Activated T-cell treated with anti-CD3 and anti-CD28 coated beads, Interleukin-2, amount 50 U/mL, for 72 hours (primary cell): ENCODE measurements around the gene ARMC2. TPM values are rescaled to one million over a fixed set of nuclear protein-coding genes. Genes with fewer than 3 reads are reported as not detected.
"Not testable (repeated sequence)": the region's sequence is repeated elsewhere in the genome, so short reads cannot be mapped to it uniquely, and the experiment has no call there.

ENCODE experiments used
- ATAC-seq, 2 donors: fragments of 150-1000 bp; cut with Tn5 transposase; replicated peaks in 1 of 2; 2 replicates each; pipeline ENCODE4 v1.10.0; 2021; ENCODE audit warnings: moderate library complexity in 2 of 2, mild to moderate bottlenecking in 1 of 2
- DNase-seq, 2 donors: peaks; one replicate each; pipeline ENCODE4 v3.0.0; 2021 to 2022; ENCODE audit warnings: mixed read lengths in 1 of 2
- H3K27ac Mint-ChIP-seq: one replicate; pipeline ENCODE4 v1.8.0; 2022; ENCODE audit warnings: mild to moderate bottlenecking, moderate library complexity, mixed read lengths
- H3K27me3 Mint-ChIP-seq: one replicate; pipeline ENCODE4 v1.8.0; 2022; ENCODE audit warnings: low read depth, mixed read lengths
- H3K36me3 Mint-ChIP-seq, 2 donors: one replicate each; pipeline ENCODE4 v1.8.0; 2022; ENCODE audit warnings: mixed read lengths in 2 of 2, mild to moderate bottlenecking in 1 of 2; ENCODE audit not compliant: insufficient read depth in 2 of 2
- H3K4me1 Mint-ChIP-seq: one replicate; pipeline ENCODE4 v1.8.0; 2022; ENCODE audit warnings: low read depth, mixed read lengths
- H3K4me3 Mint-ChIP-seq, 2 donors: one replicate each; pipeline ENCODE4 v1.8.0; 2022; ENCODE audit warnings: mild to moderate bottlenecking in 2 of 2, mixed read lengths in 2 of 2, moderate library complexity in 2 of 2
- H3K9me3 Mint-ChIP-seq, 2 donors: one replicate each; pipeline ENCODE4 v1.8.0; 2022; ENCODE audit warnings: mixed read lengths in 2 of 2
- total RNA-seq, 2 donors: library from RNA; stranded (reverse); gene quantifications; one replicate each; pipeline ENCODE4 v1.2.3, GENCODE V29; 2022

ARMC2 gene
- total RNA-seq, 2 donors from 2014 or later, result 2.2 to 2.9 TPM

- Mint-ChIP-seq H3K36me3 (peaks cover 11 to 15% of the 10 kb centered on the region in 2 donors), H3K4me1 (peaks cover 47% of the 10 kb centered on the region)
- no peak for ATAC-seq
Observed at GRCh38 chr6:108884211-108885059, 36.2 kb downstream of the ARMC2 start.

GRCh38 chr6:108888052-108888451 lies 39.8 kb downstream of the ARMC2 start:
- Mint-ChIP-seq H3K36me3 (peaks cover 1 to 5% of the 10 kb centered on the region in 2 donors), H3K4me1 (peaks cover 18% of the 10 kb centered on the region), H3K27me3 (peaks cover 18% of the 10 kb centered on the region), H3K4me3 (no peak overlapping the region), H3K27ac (no peak overlapping the region), H3K9me3 (no peaks in the 10 kb centered on the region)
- DNase-seq (no peak), ATAC-seq (no peak)

More at GRCh38 chr6:108884211-108885059, 36.2 kb downstream of the ARMC2 start:
- DNase-seq, result no peak
- Mint-ChIP-seq H3K9me3 (peaks cover 1 to 5% of the 10 kb centered on the region in 2 donors), H3K27me3 (peaks cover 27% of the 10 kb centered on the region), H3K27ac (no peak overlapping the region), H3K4me3 (peak overlapping the region; percentile 18 to 19)

- Mint-ChIP-seq H3K27ac (no peak overlapping the region), H3K36me3 (peaks cover 1 to 5% of the 10 kb centered on the region in 2 donors), H3K4me1 (peaks cover 16% of the 10 kb centered on the region), H3K27me3 (peaks cover 18% of the 10 kb centered on the region), H3K9me3 (no peaks in the 10 kb centered on the region), H3K4me3 (no peak overlapping the region)
- DNase-seq (no peak), ATAC-seq (peak; percentile 81 to 96)
Observed at GRCh38 chr6:108888745-108889144, 40.5 kb downstream of the ARMC2 start.

- not testable (repeated sequence) for H3K27me3 Mint-ChIP-seq, H3K27ac Mint-ChIP-seq, DNase-seq, H3K9me3 Mint-ChIP-seq, H3K36me3 Mint-ChIP-seq, H3K4me3 Mint-ChIP-seq, ATAC-seq
- peaks cover 10% of the 10 kb centered on the region for H3K4me1 Mint-ChIP-seq
Observed at GRCh38 chr6:108890898-108891297, 42.7 kb downstream of the ARMC2 start.

- DNase-seq (no peak), ATAC-seq (peak; percentile 65 to 74)
- peak overlapping the region in 1 of 2 donors; percentile 47 for H3K4me3 Mint-ChIP-seq
- H3K36me3 Mint-ChIP-seq, result no peaks in the 10 kb centered on the region
- H3K27ac Mint-ChIP-seq, result no peak overlapping the region
- H3K27me3 Mint-ChIP-seq, result peaks cover 6% of the 10 kb centered on the region
- H3K9me3 Mint-ChIP-seq, result no peaks in the 10 kb centered on the region
- peaks cover 28% of the 10 kb centered on the region for H3K4me1 Mint-ChIP-seq
Observed at GRCh38 chr6:108895571-108895970, 47.3 kb downstream of the ARMC2 start.

- ATAC-seq (peak in 1 of 2 donors; percentile 73), DNase-seq (no peak)
- Mint-ChIP-seq H3K27ac (peak overlapping the region; percentile 92), H3K36me3 (no peaks in the 10 kb centered on the region), H3K9me3 (no peaks in the 10 kb centered on the region), H3K27me3 (peaks cover 6% of the 10 kb centered on the region), H3K4me1 (peaks cover 28% of the 10 kb centered on the region), H3K4me3 (peak overlapping the region in 1 of 2 donors; percentile 79)
Observed at GRCh38 chr6:108896111-108896661, 48.0 kb downstream of the ARMC2 start.

- H3K27me3 Mint-ChIP-seq, result peaks cover 6% of the 10 kb centered on the region
- H3K4me3 Mint-ChIP-seq, result no peak overlapping the region
- H3K27ac Mint-ChIP-seq, result no peak overlapping the region
Observed at GRCh38 chr6:108897371-108897770, 49.1 kb downstream of the ARMC2 start.

GRCh38 chr6:108902382-108902792 lies 54.2 kb downstream of the ARMC2 start:
- peaks cover 21% of the 10 kb centered on the region for H3K4me1 Mint-ChIP-seq
- no peak for DNase-seq
- peaks cover 6% of the 10 kb centered on the region for H3K27me3 Mint-ChIP-seq
- no peaks in the 10 kb centered on the region for H3K36me3 Mint-ChIP-seq
- H3K27ac Mint-ChIP-seq, result peak overlapping the region; percentile 75
- ATAC-seq, result peak in 1 of 2 donors; percentile 49
- peak overlapping the region in 1 of 2 donors; percentile 19 for H3K4me3 Mint-ChIP-seq
- no peaks in the 10 kb centered on the region for H3K9me3 Mint-ChIP-seq

More at GRCh38 chr6:108897371-108897770, 49.1 kb downstream of the ARMC2 start:
- Mint-ChIP-seq H3K9me3 (no peaks in the 10 kb centered on the region), H3K36me3 (no peaks in the 10 kb centered on the region), H3K4me1 (peaks cover 35% of the 10 kb centered on the region)
- no peak for DNase-seq
- no peak for ATAC-seq

- H3K36me3 Mint-ChIP-seq, result no peaks in the 10 kb centered on the region
- H3K9me3 Mint-ChIP-seq, result no peaks in the 10 kb centered on the region
- no peak overlapping the region for H3K4me3 Mint-ChIP-seq
- H3K4me1 Mint-ChIP-seq, result peaks cover 12% of the 10 kb centered on the region
- DNase-seq (no peak), ATAC-seq (no peak)
- no peaks in the 10 kb centered on the region for H3K27me3 Mint-ChIP-seq
- no peak overlapping the region for H3K27ac Mint-ChIP-seq
Observed at GRCh38 chr6:108903796-108904195, 55.6 kb downstream of the ARMC2 start.

GRCh38 chr6:108904741-108905140 lies 56.5 kb downstream of the ARMC2 start:
- H3K4me3 Mint-ChIP-seq, result no peak overlapping the region
- H3K36me3 Mint-ChIP-seq, result no peaks in the 10 kb centered on the region
- no peaks in the 10 kb centered on the region for H3K9me3 Mint-ChIP-seq
- no peak overlapping the region for H3K27ac Mint-ChIP-seq
- H3K4me1 Mint-ChIP-seq, result peaks cover 12% of the 10 kb centered on the region
- no peak for DNase-seq
- no peaks in the 10 kb centered on the region for H3K27me3 Mint-ChIP-seq
- ATAC-seq, result no peak

- H3K4me1 Mint-ChIP-seq, result peaks cover 11% of the 10 kb centered on the region
- H3K4me3 Mint-ChIP-seq, result no peak overlapping the region
- H3K36me3 Mint-ChIP-seq, result no peaks in the 10 kb centered on the region
- peaks cover 9% of the 10 kb centered on the region for H3K27me3 Mint-ChIP-seq
- DNase-seq, result peak; percentile 51 to 72
- peak in 1 of 2 donors; percentile 36 for ATAC-seq
- H3K9me3 Mint-ChIP-seq, result no peaks in the 10 kb centered on the region
- no peak overlapping the region for H3K27ac Mint-ChIP-seq
Observed at GRCh38 chr6:108914235-108915022, 66.2 kb downstream of the ARMC2 start.

- no peak overlapping the region for H3K4me3 Mint-ChIP-seq
- no peaks in the 10 kb centered on the region for H3K9me3 Mint-ChIP-seq
- ATAC-seq (no peak), DNase-seq (no peak)
- no peak overlapping the region for H3K27ac Mint-ChIP-seq
- H3K27me3 Mint-ChIP-seq, result peaks cover 9% of the 10 kb centered on the region
- no peaks in the 10 kb centered on the region for H3K36me3 Mint-ChIP-seq
- peaks cover 11% of the 10 kb centered on the region for H3K4me1 Mint-ChIP-seq
Observed at GRCh38 chr6:108915258-108915657, 67.0 kb downstream of the ARMC2 start.
